ENCODE measurements around the gene PLCB1.

PLCB1 gene

GRCh38 chr20:8783734-8784133 lies 651.7 kb downstream of the PLCB1 start:
- Histone ChIP-seq H3K4me3 (no peak overlapping the region), H3K36me3 (no peaks in the 10 kb centered on the region), H3K27ac (peak overlapping the region; percentile 60 to 78), H3K9me3 (no peaks in the 10 kb centered on the region), H3K27me3 (no peaks in the 10 kb centered on the region), H3K4me1 (peaks cover 0 to 25% (median 6%) of the 10 kb centered on the region in 4 donors)
- DNase-seq: no peak
- TF ChIP-seq CTCF (IDR thresholded peaks at IDR 0.05): no peak
- intact Hi-C loops (cut with DNase I; ENCODE audit: low total_unique reads): no loop called here

GRCh38 chr20:8786383-8786782 lies 654.3 kb downstream of the PLCB1 start:
- no peak for DNase-seq
- H3K4me1 ChIP-seq: peaks cover 0 to 29% (median 6%) of the 10 kb centered on the region in 4 donors
- H3K27ac ChIP-seq: no peak overlapping the region
- no peaks in the 10 kb centered on the region for H3K27me3 ChIP-seq
- no peaks in the 10 kb centered on the region for H3K9me3 ChIP-seq
- no peak overlapping the region for H3K4me3 ChIP-seq
- intact Hi-C loops (cut with DNase I; ENCODE audit: low total_unique reads): no loop called here
- H3K36me3 ChIP-seq: no peaks in the 10 kb centered on the region
- TF ChIP-seq CTCF (IDR thresholded peaks at IDR 0.05): no peak

- intact Hi-C loops (cut with DNase I; ENCODE audit: low total_unique reads): no loop called here
- Histone ChIP-seq H3K27me3 (no peaks in the 10 kb centered on the region), H3K4me1 (peaks cover 0 to 26% (median 6%) of the 10 kb centered on the region in 4 donors), H3K4me3 (no peak overlapping the region), H3K27ac (no peak overlapping the region), H3K36me3 (no peaks in the 10 kb centered on the region), H3K9me3 (no peaks in the 10 kb centered on the region)
- DNase-seq: no peak
- TF ChIP-seq CTCF (IDR thresholded peaks at IDR 0.05): no peak
These were observed 655.0 kb downstream of the PLCB1 start for GRCh38 chr20:8787090-8787489.

- Histone ChIP-seq H3K4me3 (no peak overlapping the region), H3K4me1 (peaks cover 0 to 16% (median 0%) of the 10 kb centered on the region in 4 donors), H3K27me3 (no peaks in the 10 kb centered on the region), H3K27ac (no peak overlapping the region), H3K36me3 (no peaks in the 10 kb centered on the region), H3K9me3 (no peaks in the 10 kb centered on the region)
- intact Hi-C loops (cut with DNase I; ENCODE audit: low total_unique reads): no loop called here
- no peak for DNase-seq
- TF ChIP-seq CTCF (IDR thresholded peaks at IDR 0.05): no peak
These were observed 656.2 kb downstream of the PLCB1 start for GRCh38 chr20:8788275-8788674.

GRCh38 chr20:8788831-8789230 lies 656.8 kb downstream of the PLCB1 start:
- intact Hi-C loops (cut with DNase I; ENCODE audit: low total_unique reads): no loop called here
- TF ChIP-seq CTCF (IDR thresholded peaks at IDR 0.05): no peak
- H3K27ac ChIP-seq: no peak overlapping the region

More at GRCh38 chr20:8788831-8789230, 656.8 kb downstream of the PLCB1 start:
- H3K4me1 ChIP-seq: peaks cover 0 to 10% (median 0%) of the 10 kb centered on the region in 4 donors
- no peak overlapping the region for H3K4me3 ChIP-seq
- no peaks in the 10 kb centered on the region for H3K27me3 ChIP-seq
- H3K9me3 ChIP-seq: no peaks in the 10 kb centered on the region
- DNase-seq: no peak
- no peaks in the 10 kb centered on the region for H3K36me3 ChIP-seq
